HG03280 (cell line): ENCODE results near the gene MBTPS2.
"Not testable (repeated sequence)": the region's sequence is repeated elsewhere in the genome, so short reads cannot be mapped to it uniquely, and the experiment has no call there.

Experiments used
- ATAC-seq: cut with Tn5 transposase; IDR thresholded peaks from one replicate; pipeline ENCODE4 v1.9.1; 2021; ENCODE audit warnings: mild to moderate bottlenecking, moderate library complexity; ENCODE audit not compliant: unreplicated experiment

Gene MBTPS2

DNA sequence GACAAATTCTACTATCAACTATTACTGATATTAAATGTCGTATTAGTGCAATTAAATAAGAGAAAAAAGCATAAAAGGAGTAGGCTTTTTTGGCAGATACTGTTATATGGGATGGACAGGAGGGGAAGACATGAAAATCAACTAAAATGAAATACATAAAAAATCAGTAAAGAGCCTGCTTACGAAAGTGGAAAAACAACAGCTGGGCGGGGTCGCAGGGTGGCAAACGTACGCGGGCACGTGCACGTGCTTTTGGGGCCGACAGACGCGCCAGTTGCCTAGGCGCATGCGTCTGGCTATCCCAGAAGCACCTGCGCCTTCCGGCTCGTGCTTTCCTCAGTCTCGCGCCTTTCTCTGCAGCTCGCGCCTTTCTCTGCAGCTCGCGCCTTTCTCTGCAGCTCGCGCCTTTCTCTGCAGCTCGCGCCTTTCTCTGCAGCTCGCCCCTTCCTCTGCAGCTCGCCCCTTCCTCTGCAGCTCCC lies 16.6 kb downstream of the MBTPS2 start, which contains the start of gene YY2:
Gene YY2, plus strand, starts transcription at position 51 of the 479 bp plus-strand sequence. CDS start 498 bp downstream, outside the sequence.
- no peak for ATAC-seq

GRCh38 chrX:21856504-21856903 lies 17.1 kb downstream of the MBTPS2 start:
- no peak for ATAC-seq

DNA sequence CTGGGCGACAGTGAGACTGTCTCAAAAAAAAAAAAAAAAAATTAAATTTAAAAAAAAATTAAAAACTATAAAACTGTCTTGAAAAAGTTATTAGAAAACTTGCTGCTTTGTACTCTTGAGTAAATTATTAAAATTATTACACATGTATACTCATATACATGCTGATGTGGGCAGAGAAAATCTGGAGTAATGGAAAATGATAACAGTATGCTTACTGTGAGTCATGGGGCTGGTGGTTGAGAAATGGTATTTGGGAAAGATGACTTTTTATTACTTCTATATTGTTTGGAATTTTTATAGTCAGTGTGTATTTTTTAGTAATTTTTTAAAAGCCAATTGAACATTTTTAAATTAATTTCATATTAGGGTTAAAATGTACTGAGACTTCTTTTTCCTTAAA lies 23.8 kb downstream of the MBTPS2 start:
- ATAC-seq, result no peak

DNA sequence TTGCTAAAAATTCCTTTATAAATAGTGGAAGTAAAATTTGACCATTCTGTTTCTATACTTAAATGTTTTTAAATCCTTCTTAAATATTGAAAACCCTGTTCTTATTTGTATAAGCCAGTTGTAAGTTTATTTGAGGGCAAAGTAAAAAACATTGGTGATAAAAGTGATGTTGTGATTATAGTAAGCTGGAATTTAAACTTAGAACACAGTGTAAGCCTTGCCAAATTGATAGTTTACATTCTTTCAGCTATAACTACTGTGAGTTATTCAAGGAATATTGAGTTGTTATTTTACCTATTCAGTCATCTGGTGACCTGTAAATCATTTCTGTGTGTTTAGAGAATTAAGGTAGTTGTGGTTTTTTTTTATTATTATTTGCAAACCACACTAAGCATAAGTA lies 26.0 kb downstream of the MBTPS2 start:
- no peak for ATAC-seq

- no peak for ATAC-seq
These were observed 31.1 kb downstream of the MBTPS2 start for GRCh38 chrX:21870494-21870893.

GRCh38 chrX:21873063-21873775 lies 33.8 kb downstream of the MBTPS2 start:
- no peak for ATAC-seq

DNA sequence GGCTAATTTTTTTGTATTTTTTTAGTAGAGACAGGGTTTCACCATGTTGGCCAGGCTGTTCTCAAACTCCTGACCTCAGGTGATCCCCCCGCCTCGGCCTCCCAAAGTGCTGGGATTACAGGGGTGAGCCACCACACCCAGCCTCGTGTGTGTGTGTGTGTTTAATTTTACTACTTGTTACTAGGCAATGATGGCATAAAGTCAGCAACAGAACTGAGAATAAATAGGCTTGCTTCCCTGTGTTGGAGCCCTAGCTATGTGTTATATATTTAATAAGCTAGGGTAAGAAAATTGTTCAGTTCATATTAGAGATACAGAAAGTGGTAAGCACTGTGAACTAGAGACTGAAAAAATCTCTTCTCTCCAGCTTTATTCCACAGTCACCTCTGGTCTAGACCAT lies 34.8 kb downstream of the MBTPS2 start:
- ATAC-seq, result not testable (repeated sequence)

DNA sequence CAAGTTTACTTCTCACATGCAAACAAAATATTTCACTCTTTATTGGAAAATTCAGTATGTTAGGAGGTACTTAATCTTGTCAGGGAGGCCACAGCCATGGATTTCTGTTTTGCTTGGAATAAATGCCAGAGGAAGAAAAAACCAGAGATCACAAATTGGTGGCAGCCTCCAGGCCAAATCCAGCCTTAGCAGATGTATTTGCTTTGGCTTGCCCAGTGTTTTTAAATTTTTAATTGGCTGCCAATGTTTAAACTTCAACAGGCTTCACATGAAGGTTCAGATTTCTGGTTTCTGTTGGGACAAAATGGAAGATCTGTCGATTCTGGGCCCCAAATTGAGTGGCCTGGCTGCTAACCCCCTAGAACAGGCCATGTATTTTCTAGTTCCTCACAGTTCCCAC lies 35.6 kb downstream of the MBTPS2 start:
- no peak for ATAC-seq

DNA sequence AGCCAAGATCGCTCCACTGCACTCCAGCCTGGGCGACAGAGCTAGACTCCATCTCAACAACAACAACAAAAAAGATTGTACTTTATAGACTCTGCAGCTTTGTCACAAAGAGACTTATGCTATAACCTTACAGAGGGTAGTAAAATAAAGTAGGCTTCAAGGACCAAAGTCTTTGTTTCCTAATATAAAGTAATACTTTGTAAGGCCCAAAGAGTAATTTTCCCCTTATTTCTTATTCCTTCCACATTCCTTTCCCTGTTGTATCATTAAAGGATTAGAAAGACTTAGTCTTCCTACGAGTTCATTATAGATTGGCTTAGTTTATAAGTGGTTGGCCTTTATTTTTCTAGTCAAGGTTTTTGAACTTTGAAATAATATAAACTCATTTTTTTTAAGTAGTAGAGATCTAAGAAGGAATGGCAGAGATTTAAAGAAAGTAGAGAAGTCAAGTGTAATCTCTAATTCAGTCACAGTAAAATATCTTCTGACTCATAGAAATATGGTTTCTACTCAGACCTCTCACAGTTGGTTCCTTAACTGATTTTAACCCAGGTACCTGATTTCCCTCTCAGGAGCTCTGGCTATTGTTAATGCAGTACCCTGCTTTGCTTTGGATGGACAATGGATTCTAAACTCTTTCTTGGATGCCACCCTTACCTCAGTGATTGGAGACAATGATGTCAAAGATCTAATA lies 42.6 kb downstream of the MBTPS2 start:
- ATAC-seq, result no peak

GRCh38 chrX:21883258-21883657 lies 43.8 kb downstream of the MBTPS2 start:
- no peak for ATAC-seq

GRCh38 chrX:21885568-21885967 lies 46.2 kb downstream of the MBTPS2 start:
- no peak for ATAC-seq

DNA sequence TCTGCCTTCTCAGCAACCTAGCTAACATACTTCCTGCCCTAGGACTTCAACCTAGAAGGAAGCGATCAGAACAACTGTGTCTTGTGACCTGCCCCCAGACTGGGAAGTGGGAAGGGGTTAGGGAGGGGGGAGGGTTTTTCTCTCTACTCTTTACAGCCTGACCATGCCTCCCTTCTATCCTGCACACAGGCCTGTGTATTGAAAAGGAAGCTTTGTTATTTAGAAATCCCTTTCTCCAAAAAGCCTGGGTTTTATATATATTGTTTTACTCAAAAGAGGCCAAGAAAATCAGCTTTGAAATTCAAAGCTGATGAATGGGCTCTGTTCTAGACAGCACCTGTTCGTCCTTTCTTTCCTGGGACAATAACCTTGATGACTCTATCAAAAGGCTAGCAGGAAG lies 65.9 kb downstream of the MBTPS2 start:
- no peak for ATAC-seq

- ATAC-seq, result no peak
These were observed 66.5 kb downstream of the MBTPS2 start for GRCh38 chrX:21905953-21906352.

DNA sequence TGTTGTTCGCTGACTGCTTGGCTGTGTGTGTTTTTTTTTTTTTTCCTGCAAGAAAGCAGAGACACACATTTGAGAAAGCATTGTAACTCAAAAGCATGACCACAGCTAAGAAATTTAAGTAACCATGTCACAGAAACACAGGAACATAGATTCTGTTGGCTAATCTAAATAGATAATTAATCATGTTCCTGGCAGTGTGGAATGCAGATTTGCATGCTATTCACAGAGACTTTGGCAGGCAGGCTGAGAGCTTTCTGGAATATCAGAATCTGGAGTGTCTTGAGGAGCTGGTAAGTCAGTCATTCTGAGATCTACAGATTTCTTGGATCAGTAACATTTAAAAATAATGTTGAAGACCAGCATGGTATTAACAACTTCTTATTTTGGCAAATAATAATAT lies 67.8 kb downstream of the MBTPS2 start:
- ATAC-seq, result no peak

- ATAC-seq, result no peak
These were observed 72.1 kb downstream of the MBTPS2 start for GRCh38 chrX:21911481-21911880.

- ATAC-seq, result no peak
These were observed 72.8 kb downstream of the MBTPS2 start for GRCh38 chrX:21912220-21912619.

- no peak for ATAC-seq
These were observed 73.6 kb downstream of the MBTPS2 start for GRCh38 chrX:21912989-21913388.

DNA sequence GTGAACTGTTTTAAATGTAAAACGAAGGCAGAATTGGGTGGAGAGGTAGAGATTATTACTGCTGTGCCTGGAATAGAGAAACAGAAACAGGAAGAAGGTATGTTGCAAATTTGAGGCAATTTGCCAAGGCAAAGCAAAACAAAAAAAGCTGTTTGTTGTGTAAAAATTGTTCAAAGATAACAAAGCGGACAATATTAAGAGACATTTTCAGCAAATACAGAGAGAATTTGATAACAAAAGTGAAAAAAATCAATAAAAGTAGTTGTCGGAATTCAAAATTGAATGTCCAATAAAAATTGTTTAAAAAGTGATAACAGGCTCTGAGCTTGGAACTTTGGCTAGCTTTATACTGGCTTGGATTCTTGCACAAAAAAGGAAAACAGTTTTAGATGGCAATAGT lies 86.7 kb downstream of the MBTPS2 start:
- ATAC-seq, result no peak

DNA sequence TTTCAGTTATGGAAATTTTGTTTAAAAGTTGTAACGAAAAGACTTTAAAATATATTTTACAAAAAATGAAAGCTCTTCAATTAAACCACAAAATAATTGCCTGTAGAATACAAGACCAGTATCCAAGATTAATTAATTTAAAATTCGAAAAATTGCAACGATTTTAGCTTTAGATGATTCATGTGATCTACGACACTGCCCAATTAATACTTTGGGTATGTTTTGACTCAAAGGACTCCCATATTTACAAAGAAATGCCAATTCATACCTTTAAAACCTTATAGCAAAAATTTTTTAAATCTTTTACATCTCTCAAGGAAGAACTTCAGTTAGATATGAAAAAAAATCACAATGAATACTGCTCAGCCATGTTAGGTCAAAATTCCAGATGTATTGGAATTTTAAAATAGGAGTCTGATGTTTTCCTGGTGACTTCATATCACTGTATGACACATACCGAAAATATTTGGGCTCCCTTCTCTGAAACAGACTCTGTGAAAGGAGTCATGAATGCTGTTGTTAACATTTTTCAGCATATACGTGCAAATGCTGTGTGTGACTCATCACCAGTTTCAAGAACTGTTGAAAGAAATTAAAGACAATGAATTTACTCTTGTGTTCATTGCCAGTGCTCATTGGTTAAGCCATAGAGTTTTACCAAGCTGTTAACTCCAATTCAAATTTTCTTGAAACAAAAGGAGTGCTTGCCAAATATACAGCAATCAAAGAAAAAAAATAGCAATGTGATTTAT lies 87.3 kb downstream of the MBTPS2 start:
- peak; percentile 83 for ATAC-seq

DNA sequence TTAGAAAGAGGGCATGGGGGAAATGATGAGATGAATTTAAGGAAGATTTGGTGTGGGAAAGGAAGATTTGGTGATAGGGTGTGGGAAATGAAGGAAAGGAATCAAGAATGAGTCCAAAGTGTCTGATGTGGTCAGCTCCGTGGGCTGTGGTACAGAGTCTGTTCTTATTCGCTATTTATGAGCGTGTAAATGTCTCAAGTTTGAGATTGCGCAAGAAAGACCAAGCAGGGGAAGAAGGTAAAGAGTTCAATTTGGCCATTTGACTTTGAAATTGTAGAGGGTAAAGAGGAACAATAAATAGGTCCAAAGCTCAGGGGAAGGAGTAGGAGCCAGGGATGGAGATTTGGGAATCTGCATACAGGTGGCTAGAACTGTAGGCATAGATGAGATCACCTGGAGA lies 89.8 kb downstream of the MBTPS2 start:
- ATAC-seq, result no peak

- ATAC-seq, result no peak
These were observed 91.6 kb downstream of the MBTPS2 start for GRCh38 chrX:21930986-21931385.
